Ovary (tissue), 9 donors: Measurements from ENCODE around the gene KAZALD1. TPM values are rescaled to one million over a fixed set of nuclear protein-coding genes. Genes with fewer than 3 reads are reported as not detected.

Experiments used
- DNase-seq, 5 donors: peaks; one replicate each; pipeline ENCODE4 v3.0.0-alpha.2; 2019 to 2020
- H3K27ac ChIP-seq, 2 donors: fragments of 200-600 bp; one replicate each; pipeline versions ENCODE4 v1.5.1 to v1.8.0; 2019 to 2022
- H3K27me3 ChIP-seq: fragments of 200-600 bp; one replicate; pipeline ENCODE4 v1.8.0; 2022
- H3K36me3 ChIP-seq: fragments of 200-600 bp; sonication (generic); one replicate; pipeline ENCODE4 v1.5.1; 2019
- H3K4me1 ChIP-seq: one replicate; pipeline ENCODE4 v1.8.1; 2013; ENCODE audit warnings: mild to moderate bottlenecking, moderate library complexity; ENCODE audit not compliant: insufficient read depth
- H3K4me3 ChIP-seq: fragments of 200-600 bp; sonication (generic); one replicate; pipeline ENCODE4 v1.5.1; 2017
- H3K9me3 ChIP-seq, 2 donors: fragments of 200-600 bp in 1 of 2; sonication (generic) in 1 of 2; one replicate each; pipeline versions ENCODE4 v1.5.1 to v1.8.1; 2013 to 2019; ENCODE audit warnings: mild to moderate bottlenecking in 1 of 2, moderate library complexity in 1 of 2
- EP300 ChIP-seq: sonication (generic); formaldehyde crosslinking; IDR thresholded peaks from one replicate; pipeline ENCODE4 v1.6.1; 2017; ENCODE audit warnings: antibody characterized with exemption
- POLR2A ChIP-seq: fragments of 450-650 bp; IDR thresholded peaks from one replicate; pipeline ENCODE4 v1.6.1; 2017; ENCODE audit warnings: antibody characterized with exemption, mild to moderate bottlenecking, moderate library complexity
- WGBS, 3 donors: extraction: QIAGEN DNeasy Blood & Tissue Kit in 1 of 3; methylation state at CpG; one replicate each; pipeline versions ENCODE4 v1.1.5 to v1.1.7; 2013 to 2017; 5-methylcytosine and 5-hydroxymethylcytosine counted together
- intact Hi-C, 4 donors: fragments of 100-400 bp; cut with DNase I; formaldehyde crosslinking; loops; one replicate each; pipeline versions ENCODE4 v1.11.0 to v1.15.1; 2022 to 2023
- polyA plus RNA-seq, 2 donors: library from polyadenylated mRNA; stranded (reverse); fragments of 200-250 nt in 1 of 2; fragments of 350-450 nt in 1 of 2; fragmentation: Illumina TruSeq in 1 of 2; extraction: RNeasy Lipid Tissue Mini Kit (QIAGEN cat#74804) in 1 of 2; gene quantifications; one replicate each; pipeline ENCODE4 v1.2.3, GENCODE V29; 2013 to 2014
- total RNA-seq, 7 donors: library from RNA; depleted of rRNA in 2 of 7; stranded (reverse); fragments of >200 nt in 2 of 7; fragmentation: NEBNext Ultra II Directional in 3 of 7; extraction: Animal tissue kit (Norgen Biotek cat#: 25700) in 3 of 7; gene quantifications; one replicate each; pipeline versions ENCODE4 v1.1.0 to v1.2.4, GENCODE V29; 2016 to 2023
- TF ChIP-seq, protein P1 (sequence below), 3 donors: fragments of 450-650 bp in 2 of 3; fragments of 200-600 bp in 1 of 3; IDR thresholded peaks; one replicate each; pipeline versions ENCODE4 v1.5.1 to v1.8.0; 2016 to 2022; ENCODE audit warnings: antibody characterized with exemption in 3 of 3, mild to moderate bottlenecking in 1 of 3
- donor health status: DM: no; HTN: no; CAD: no; lungs with moderate emphysema.
- donor health status: DM: no; HTN: no; CAD: no.
- donor health status: Bipolar disorder and iron deficiency.
- donor health status: DM: yes; HTN: yes; CAD: no.
- donor health status: DM: no; HTN: no; CAD: no.
- donor health status: DM: yes; HTN: yes; CAD: no.

Gene KAZALD1
- total and polyA plus RNA-seq, 9 donors = 0.46 to 1.9 (median 0.94) TPM; not detected in 2

DNA sequence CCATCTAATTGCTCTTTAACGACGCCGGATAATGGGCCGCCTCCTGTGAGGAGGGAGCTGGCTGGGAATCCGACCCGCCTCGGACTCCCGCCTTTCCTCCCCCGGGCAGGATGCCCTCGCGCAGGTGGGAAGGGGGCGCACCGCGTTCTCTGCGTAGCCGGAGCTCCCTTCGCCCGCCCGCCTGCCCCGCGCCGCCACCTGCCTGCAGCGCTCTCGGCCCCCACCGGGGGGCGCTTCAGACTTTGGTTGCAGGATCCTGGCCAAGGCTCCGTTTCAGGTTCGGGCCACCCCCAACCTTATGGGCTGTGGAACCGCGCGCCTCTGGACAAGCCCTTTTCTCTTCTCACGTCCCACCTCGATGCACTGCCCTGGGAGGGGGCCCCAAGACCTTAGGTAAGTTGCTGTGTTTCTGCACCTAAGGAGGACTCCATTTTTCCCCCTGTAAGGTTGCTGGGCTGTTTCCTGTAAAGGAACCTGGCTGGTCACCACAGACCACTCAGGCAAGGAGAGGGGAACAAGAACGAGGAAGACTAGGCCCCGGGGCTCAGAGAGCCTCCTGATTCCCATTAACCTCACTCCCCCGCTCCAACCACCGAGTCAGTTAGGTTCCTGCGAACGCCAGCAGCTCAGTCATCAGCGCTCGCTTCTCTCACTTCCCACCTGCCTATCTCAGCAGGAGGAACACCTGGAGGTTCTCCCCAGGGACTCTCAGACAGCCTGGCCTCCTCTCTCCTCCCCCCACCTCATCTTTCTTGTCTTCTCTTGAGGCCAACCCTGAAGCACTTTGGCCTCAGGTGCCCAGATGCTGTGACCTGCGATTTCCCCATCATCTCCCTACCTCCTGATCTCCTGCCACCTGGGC is 11.3 kb upstream of the KAZALD1 start:
- WGBS, 3 donors = 7 to 10% (median 8%) methylated on average over 40 to 42 of the region's 42 CpGs
- H3K27me3 ChIP-seq = peaks cover 8% of the 10 kb centered on the region
- TF ChIP-seq, protein P1, sequence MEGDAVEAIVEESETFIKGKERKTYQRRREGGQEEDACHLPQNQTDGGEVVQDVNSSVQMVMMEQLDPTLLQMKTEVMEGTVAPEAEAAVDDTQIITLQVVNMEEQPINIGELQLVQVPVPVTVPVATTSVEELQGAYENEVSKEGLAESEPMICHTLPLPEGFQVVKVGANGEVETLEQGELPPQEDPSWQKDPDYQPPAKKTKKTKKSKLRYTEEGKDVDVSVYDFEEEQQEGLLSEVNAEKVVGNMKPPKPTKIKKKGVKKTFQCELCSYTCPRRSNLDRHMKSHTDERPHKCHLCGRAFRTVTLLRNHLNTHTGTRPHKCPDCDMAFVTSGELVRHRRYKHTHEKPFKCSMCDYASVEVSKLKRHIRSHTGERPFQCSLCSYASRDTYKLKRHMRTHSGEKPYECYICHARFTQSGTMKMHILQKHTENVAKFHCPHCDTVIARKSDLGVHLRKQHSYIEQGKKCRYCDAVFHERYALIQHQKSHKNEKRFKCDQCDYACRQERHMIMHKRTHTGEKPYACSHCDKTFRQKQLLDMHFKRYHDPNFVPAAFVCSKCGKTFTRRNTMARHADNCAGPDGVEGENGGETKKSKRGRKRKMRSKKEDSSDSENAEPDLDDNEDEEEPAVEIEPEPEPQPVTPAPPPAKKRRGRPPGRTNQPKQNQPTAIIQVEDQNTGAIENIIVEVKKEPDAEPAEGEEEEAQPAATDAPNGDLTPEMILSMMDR (IDR thresholded peaks at IDR 0.05) = peak; percentile 16 to 48 (median 24)
- TF ChIP-seq POLR2A = no peak

DNA sequence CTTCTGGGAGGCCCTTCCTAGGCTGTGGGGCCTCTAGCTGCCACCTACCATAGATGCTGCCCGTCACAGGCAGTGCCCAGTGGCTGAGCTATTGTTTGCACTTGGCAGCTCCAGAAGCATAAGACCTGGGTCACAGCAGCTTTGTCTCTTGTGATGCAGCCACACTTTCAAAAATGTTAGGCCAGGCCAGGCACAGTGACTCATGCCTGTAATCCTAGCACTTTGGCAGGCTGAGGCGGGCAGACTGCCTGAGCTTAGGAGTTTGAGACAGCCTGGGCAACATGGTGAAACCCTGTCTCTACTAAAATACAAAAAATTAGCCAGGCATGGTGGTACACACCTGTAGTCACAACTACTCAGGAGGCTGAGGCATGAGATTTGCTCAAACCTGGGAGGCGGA is 9.5 kb upstream of the KAZALD1 start:
- Histone ChIP-seq H3K4me1 (no peaks in the 10 kb centered on the region), H3K36me3 (no peaks in the 10 kb centered on the region), H3K4me3 (no peak overlapping the region), H3K27ac (no peak overlapping the region), H3K9me3 (no peaks in the 10 kb centered on the region), H3K27me3 (peaks cover 7% of the 10 kb centered on the region)
- WGBS, 3 donors = 92 to 94% (median 93%) methylated on average over 3 of the region's 3 CpGs
- no peak for DNase-seq
- intact Hi-C loops = loop anchor here in 1 of 4 donors (10.0 kb wide), 1 partner anchor 93 kb away; no protein-coding TSS in a partner anchor
- no peak for TF ChIP-seq EP300
- TF ChIP-seq, protein P1 (IDR thresholded peaks at IDR 0.05) = no peak
- TF ChIP-seq POLR2A = no peak

More for the DNA sequence above, 11.3 kb upstream of the KAZALD1 start:
- no peaks in the 10 kb centered on the region for H3K9me3 ChIP-seq
- H3K36me3 ChIP-seq = no peaks in the 10 kb centered on the region
- peak in 3 of 5 donors; percentile 59 to 65 (median 60) for DNase-seq
- no peak overlapping the region for H3K4me3 ChIP-seq
- intact Hi-C loops = loop anchor here in 1 of 4 donors (10.0 kb wide), 1 partner anchor 94 kb away; no protein-coding TSS in a partner anchor
- no peak overlapping the region for H3K27ac ChIP-seq
- no peaks in the 10 kb centered on the region for H3K4me1 ChIP-seq

DNA sequence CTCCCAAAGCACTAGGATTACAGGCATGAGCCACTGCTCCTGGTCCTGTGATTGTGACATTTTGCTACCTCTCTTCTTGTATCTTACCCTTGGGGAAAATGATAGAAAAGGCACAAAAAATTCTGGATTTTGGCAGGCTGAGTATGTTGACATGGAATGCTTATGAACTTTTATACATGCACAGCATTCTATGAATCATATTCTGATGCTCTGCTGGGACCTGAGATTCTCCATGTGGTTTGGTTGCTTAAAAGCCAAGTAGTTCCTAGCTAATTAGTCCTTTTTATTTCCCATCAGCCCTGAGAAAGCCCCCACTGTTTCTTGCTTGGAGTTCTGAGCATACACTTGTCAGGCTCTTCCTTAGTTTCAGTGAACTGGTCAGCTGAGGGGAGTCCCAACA is 8.3 kb upstream of the KAZALD1 start:
- TF ChIP-seq EP300 (no peak), POLR2A (no peak)
- TF ChIP-seq, protein P1 (IDR thresholded peaks at IDR 0.05) = no peak
- intact Hi-C loops = loop anchor here in 1 of 4 donors (10.0 kb wide), 1 partner anchor 91 kb away; no protein-coding TSS in a partner anchor

DNA sequence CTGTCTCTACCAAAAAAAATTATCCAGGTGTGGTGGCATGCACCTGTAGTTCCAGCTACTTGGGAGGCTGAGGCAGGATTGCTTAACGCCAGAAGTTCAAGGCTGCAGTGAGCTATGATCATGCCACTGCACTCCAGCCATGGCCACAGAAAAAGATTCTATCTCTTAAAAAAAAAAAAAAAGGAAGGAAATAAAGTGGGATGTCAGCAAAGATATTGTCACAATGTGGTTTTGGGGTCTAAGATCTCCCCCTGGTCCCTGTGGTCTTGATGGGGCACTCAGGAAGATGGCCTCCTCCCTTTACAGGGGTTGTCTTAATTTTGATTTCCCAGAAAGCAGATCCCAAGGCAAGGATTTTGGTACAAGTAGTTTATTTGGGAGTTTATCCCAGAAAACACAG is 7.4 kb upstream of the KAZALD1 start:
- no peak for DNase-seq
- H3K4me1 ChIP-seq = no peaks in the 10 kb centered on the region
- no peaks in the 10 kb centered on the region for H3K27me3 ChIP-seq
- no peaks in the 10 kb centered on the region for H3K36me3 ChIP-seq
- intact Hi-C loops = loop anchor here in 1 of 4 donors (10.0 kb wide), 1 partner anchor 90 kb away; no protein-coding TSS in a partner anchor
- H3K4me3 ChIP-seq = no peak overlapping the region
- no peaks in the 10 kb centered on the region for H3K9me3 ChIP-seq
- WGBS, 3 donors = 81 to 96% (median 82%) methylated on average over 1 of the region's 1 CpG
- TF ChIP-seq, protein P1 (IDR thresholded peaks at IDR 0.05) = no peak
- TF ChIP-seq EP300 = no peak
- TF ChIP-seq POLR2A = no peak
- no peak overlapping the region for H3K27ac ChIP-seq

More for the DNA sequence above, 8.3 kb upstream of the KAZALD1 start:
- Histone ChIP-seq H3K27ac (no peak overlapping the region), H3K36me3 (no peaks in the 10 kb centered on the region), H3K9me3 (no peaks in the 10 kb centered on the region), H3K27me3 (no peaks in the 10 kb centered on the region), H3K4me1 (no peaks in the 10 kb centered on the region), H3K4me3 (no peak overlapping the region)
- DNase-seq = no peak
